Right atrium auricular region (tissue), 2 donors: ENCODE measurements around the gene ITGB5. TPM values are rescaled to one million over a fixed set of nuclear protein-coding genes. Genes with fewer than 3 reads are reported as not detected.
A peak's percentile ranks its signal among the peaks of the same experiment; 100 is the strongest.

Experiments
- DNase-seq: peaks from one replicate; pipeline ENCODE4 v3.0.0-alpha.2; 2019; ENCODE audit warnings: low spot score
- H3K27ac ChIP-seq, 2 donors: fragments of 200-600 bp; sonication (generic); 1 replicate in 1 of 2; 2 replicates in 1 of 2; pipeline ENCODE4 v1.5.1; 2016 to 2019
- H3K27me3 ChIP-seq, 2 donors: fragments of 200-600 bp; sonication (generic); one replicate each; pipeline versions ENCODE4 v1.5.1 to v1.6.0; 2017 to 2019
- H3K36me3 ChIP-seq: fragments of 200-600 bp; sonication (generic); one replicate; pipeline ENCODE4 v1.5.1; 2016
- H3K4me1 ChIP-seq, 2 donors: fragments of 200-600 bp; sonication (generic); one replicate each; pipeline versions ENCODE4 v1.5.1 to v1.6.0; 2017 to 2019
- H3K4me3 ChIP-seq, 2 donors: fragments of 200-600 bp; sonication (generic); 1 replicate in 1 of 2; 2 replicates in 1 of 2; pipeline ENCODE4 v1.5.1; 2017 to 2019; ENCODE audit warnings: mild to moderate bottlenecking in 1 of 2, moderate library complexity in 1 of 2
- H3K9me3 ChIP-seq, 2 donors: fragments of 200-600 bp; sonication (generic); one replicate each; pipeline ENCODE4 v1.5.1; 2019
- CTCF ChIP-seq, 2 donors: fragments of 200-600 bp; sonication (generic); IDR thresholded peaks; one replicate each; pipeline ENCODE4 v1.5.1; 2019; ENCODE audit warnings: antibody characterized with exemption in 2 of 2
- total RNA-seq, 2 donors: library from RNA; depleted of rRNA; stranded (reverse); fragments of >200 nt; gene quantifications; one replicate each; pipeline ENCODE4 v1.1.0, GENCODE V29; 2016

ITGB5 gene
- total RNA-seq, 2 donors from 2014 or later: 84.0 to 182 TPM

GRCh38 chr3:124856677-124857076 lies 30.5 kb downstream of the ITGB5 start:
- no peak overlapping the region for H3K27ac ChIP-seq
- H3K4me1 ChIP-seq: peaks cover 0 to 46% of the 10 kb centered on the region in 2 donors

DNA sequence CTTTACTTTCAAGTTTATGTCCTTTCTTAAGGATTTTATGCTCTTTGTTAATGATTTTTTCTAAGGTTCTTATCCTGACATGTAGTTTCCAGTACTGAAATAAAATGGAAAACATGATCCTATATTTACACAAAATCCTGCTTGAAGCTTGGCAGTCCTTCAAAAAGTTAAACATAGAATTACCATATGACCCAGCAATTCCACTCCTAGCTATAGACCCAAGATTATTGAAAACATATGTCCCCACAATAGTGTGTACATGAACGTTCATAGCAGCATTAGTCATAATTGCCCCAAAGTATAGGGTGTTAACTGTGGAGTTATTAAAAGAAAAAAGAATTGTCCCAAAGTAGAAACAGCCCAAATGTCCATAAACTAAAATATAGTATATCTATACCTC lies 33.2 kb downstream of the ITGB5 start:
- no peak for DNase-seq
- Histone ChIP-seq H3K4me1 (peaks cover 0 to 37% of the 10 kb centered on the region in 2 donors), H3K27ac (no peak overlapping the region), H3K4me3 (no peak overlapping the region), H3K9me3 (no peaks in the 10 kb centered on the region), H3K36me3 (no peaks in the 10 kb centered on the region), H3K27me3 (no peaks in the 10 kb centered on the region)
- no peak for TF ChIP-seq CTCF (IDR thresholded peaks at IDR 0.05)

More at GRCh38 chr3:124856677-124857076, 30.5 kb downstream of the ITGB5 start:
- Histone ChIP-seq H3K36me3 (no peaks in the 10 kb centered on the region), H3K9me3 (no peaks in the 10 kb centered on the region), H3K4me3 (no peak overlapping the region), H3K27me3 (no peaks in the 10 kb centered on the region)
- no peak for TF ChIP-seq CTCF (IDR thresholded peaks at IDR 0.05)
- no peak for DNase-seq

DNA sequence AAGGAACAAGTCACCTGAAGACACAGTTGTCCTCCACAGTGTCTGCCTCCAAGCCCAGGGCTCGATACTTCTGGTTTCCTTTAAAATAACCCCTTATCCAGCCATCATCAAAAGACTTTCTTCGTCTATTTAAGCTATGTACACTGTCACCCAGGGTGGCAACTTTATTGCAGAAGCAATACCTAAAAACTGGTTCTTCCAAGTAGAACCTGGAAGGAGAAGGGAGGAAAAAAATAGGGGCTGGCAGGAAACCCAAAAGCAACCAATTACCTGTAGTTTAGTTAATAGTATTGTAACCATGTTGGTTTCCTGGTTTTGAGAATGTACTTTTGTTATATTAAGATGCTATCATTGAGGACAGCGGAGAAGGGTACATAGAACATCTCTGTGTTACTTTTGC lies 33.7 kb downstream of the ITGB5 start:
- H3K27ac ChIP-seq: no peak overlapping the region
- peaks cover under 1% of the 10 kb centered on the region for H3K36me3 ChIP-seq

DNA sequence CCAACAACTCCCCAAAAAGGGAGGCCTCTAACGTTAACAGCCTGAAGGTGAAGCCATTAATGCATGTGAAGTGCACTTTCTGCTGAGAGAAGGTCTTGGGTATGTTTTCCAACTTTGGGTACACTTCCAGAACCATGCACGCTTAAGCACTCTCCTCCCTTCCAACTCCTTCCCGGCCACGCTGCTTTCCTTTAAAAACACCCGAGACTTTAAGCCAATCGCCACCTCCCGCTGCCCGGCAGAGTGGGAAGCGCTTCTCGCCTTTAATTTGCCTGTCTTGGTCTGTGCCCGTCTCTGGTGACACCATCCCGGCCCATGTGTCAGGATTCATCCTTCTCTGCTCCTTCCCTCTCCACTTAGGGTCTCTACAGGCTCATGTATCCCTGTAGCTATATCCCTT lies 35.3 kb downstream of the ITGB5 start:
- DNase-seq: no peak
- Histone ChIP-seq H3K27ac (peak overlapping the region; percentile 33 to 61), H3K27me3 (no peaks in the 10 kb centered on the region), H3K4me1 (peaks cover 0 to 21% of the 10 kb centered on the region in 2 donors), H3K36me3 (peaks cover 16% of the 10 kb centered on the region), H3K4me3 (no peak overlapping the region), H3K9me3 (no peaks in the 10 kb centered on the region)
- TF ChIP-seq CTCF (IDR thresholded peaks at IDR 0.05): no peak

More for the DNA sequence above, 33.7 kb downstream of the ITGB5 start:
- DNase-seq: no peak
- H3K9me3 ChIP-seq: no peaks in the 10 kb centered on the region
- TF ChIP-seq CTCF (IDR thresholded peaks at IDR 0.05): no peak
- H3K4me1 ChIP-seq: peaks cover 0 to 31% of the 10 kb centered on the region in 2 donors
- no peaks in the 10 kb centered on the region for H3K27me3 ChIP-seq
- H3K4me3 ChIP-seq: no peak overlapping the region

- no peak for TF ChIP-seq CTCF (IDR thresholded peaks at IDR 0.05)
- Histone ChIP-seq H3K27ac (peak overlapping the region; percentile 33 to 61), H3K36me3 (peaks cover 21% of the 10 kb centered on the region)
Observed at GRCh38 chr3:124851136-124851535, 36.0 kb downstream of the ITGB5 start.

GRCh38 chr3:124850633-124851032 lies 36.5 kb downstream of the ITGB5 start:
- Histone ChIP-seq H3K27me3 (no peaks in the 10 kb centered on the region), H3K4me3 (no peak overlapping the region), H3K4me1 (peaks cover 0 to 26% of the 10 kb centered on the region in 2 donors), H3K9me3 (no peaks in the 10 kb centered on the region), H3K27ac (peak overlapping the region; percentile 33 to 61), H3K36me3 (peaks cover 21% of the 10 kb centered on the region)
- DNase-seq: no peak
- no peak for TF ChIP-seq CTCF (IDR thresholded peaks at IDR 0.05)

More at GRCh38 chr3:124851136-124851535, 36.0 kb downstream of the ITGB5 start:
- no peaks in the 10 kb centered on the region for H3K9me3 ChIP-seq
- H3K4me1 ChIP-seq: peaks cover 0 to 21% of the 10 kb centered on the region in 2 donors
- DNase-seq: no peak
- H3K4me3 ChIP-seq: no peak overlapping the region
- H3K27me3 ChIP-seq: no peaks in the 10 kb centered on the region
